BLaER1 treated with 17β-estradiol and CSF1 and Interleukin-3, amounts not matched to agents 10 nM and 100 nM (cell line): ENCODE measurements around the gene HNRNPL.
"Not testable (repeated sequence)": the region's sequence is repeated elsewhere in the genome, so short reads cannot be mapped to it uniquely, and the experiment has no call there.

Source experiments
- H3K27ac ChIP-seq, 11 experiments: shearing (Covaris generic); formaldehyde crosslinking; 2 replicates each; pipeline ENCODE4 v1.8.1; 2022
- H3K27me3 ChIP-seq, 11 experiments: shearing (Covaris generic); formaldehyde crosslinking; 2 replicates each; pipeline ENCODE4 v1.8.1; 2022
- H3K36me3 ChIP-seq, 11 experiments: shearing (Covaris generic); formaldehyde crosslinking; 2 replicates each; pipeline ENCODE4 v1.8.1; 2022
- H3K4me1 ChIP-seq, 10 experiments: shearing (Covaris generic); formaldehyde crosslinking; 2 replicates each; pipeline ENCODE4 v1.8.1; 2022
- H3K4me2 ChIP-seq, 11 experiments: shearing (Covaris generic); formaldehyde crosslinking; 2 replicates each; pipeline ENCODE4 v1.8.1; 2022
- H3K4me3 ChIP-seq, 10 experiments: shearing (Covaris generic); formaldehyde crosslinking; 2 replicates each; pipeline ENCODE4 v1.8.1; 2022
- H3K9ac ChIP-seq, 11 experiments: shearing (Covaris generic); formaldehyde crosslinking; 2 replicates each; pipeline ENCODE4 v1.8.1; 2022
- H3K9me3 ChIP-seq, 11 experiments: shearing (Covaris generic); formaldehyde crosslinking; replicated peaks in 1 of 11; 2 replicates each; pipeline ENCODE4 v1.8.1; 2022
- H4K20me1 ChIP-seq, 11 experiments: shearing (Covaris generic); formaldehyde crosslinking; 2 replicates each; pipeline ENCODE4 v1.8.1; 2022
- Cebpa-rat ChIP-seq, 11 experiments: shearing (Covaris generic); IDR thresholded peaks; 2 replicates each; pipeline ENCODE4 v1.8.1; 2022

HNRNPL gene

GRCh38 chr19:38819231-38819920, 30.4 kb downstream of the HNRNPL start:
- peaks cover 60 to 90% (median 74%) of the 10 kb centered on the region in 11 experiments for H3K36me3 ChIP-seq
- no peak overlapping the region for H3K9ac ChIP-seq
- peaks cover 0 to 4% (median 0%) of the 10 kb centered on the region in 10 experiments; a peak in 2 of 20 replicates for H3K4me1 ChIP-seq
- no peaks in the 10 kb centered on the region for H3K27me3 ChIP-seq
- H3K27ac ChIP-seq: peak overlapping the region in 1 of 11 experiments; percentile 23; a peak in 1 of 22 replicates
- H4K20me1 ChIP-seq: peaks cover 0 to 15% (median 0%) of the 10 kb centered on the region in 11 experiments; a peak in 5 of 22 replicates
- no peak overlapping the region for H3K4me2 ChIP-seq
- H3K9me3 ChIP-seq: peaks cover 7 to 23% (median 15%) of the 10 kb centered on the region in 11 experiments
- H3K4me3 ChIP-seq: no peak overlapping the region
- no peak for TF ChIP-seq Cebpa-rat (IDR thresholded peaks at IDR 0.05)

GRCh38 chr19:38817081-38817480, 32.7 kb downstream of the HNRNPL start:
- Histone ChIP-seq H4K20me1 (peaks cover 0 to 15% (median 0%) of the 10 kb centered on the region in 11 experiments; a peak in 5 of 22 replicates), H3K9ac (no peak overlapping the region), H3K4me3 (no peak overlapping the region), H3K36me3 (peaks cover 40 to 69% (median 55%) of the 10 kb centered on the region in 11 experiments), H3K4me1 (peaks cover 0 to 4% (median 0%) of the 10 kb centered on the region in 10 experiments; a peak in 2 of 20 replicates), H3K27ac (no peak overlapping the region), H3K9me3 (no peaks in the 10 kb centered on the region; a peak in 2 of 22 replicates), H3K4me2 (no peak overlapping the region), H3K27me3 (no peaks in the 10 kb centered on the region)
- TF ChIP-seq Cebpa-rat (IDR thresholded peaks at IDR 0.05): no peak

- Histone ChIP-seq H4K20me1 (peaks cover 0 to 11% (median 0%) of the 10 kb centered on the region in 11 experiments; a peak in 4 of 22 replicates), H3K27ac (no peak overlapping the region), H3K9ac (no peak overlapping the region), H3K4me2 (no peak overlapping the region), H3K4me1 (peaks cover 0 to 4% (median 0%) of the 10 kb centered on the region in 10 experiments; a peak in 2 of 20 replicates), H3K4me3 (no peak overlapping the region), H3K9me3 (no peaks in the 10 kb centered on the region), H3K36me3 (peaks cover 36 to 60% (median 49%) of the 10 kb centered on the region in 11 experiments), H3K27me3 (no peaks in the 10 kb centered on the region)
- no peak for TF ChIP-seq Cebpa-rat (IDR thresholded peaks at IDR 0.05)
These were observed 33.5 kb downstream of the HNRNPL start for GRCh38 chr19:38816131-38816750.

GRCh38 chr19:38815059-38816001, 34.5 kb downstream of the HNRNPL start:
- peaks cover 35 to 52% (median 44%) of the 10 kb centered on the region in 11 experiments for H3K36me3 ChIP-seq
- H3K9me3 ChIP-seq: no peaks in the 10 kb centered on the region
- no peak overlapping the region for H3K27ac ChIP-seq
- peaks cover 0 to 11% (median 0%) of the 10 kb centered on the region in 11 experiments; a peak in 2 of 22 replicates for H4K20me1 ChIP-seq
- no peak for TF ChIP-seq Cebpa-rat (IDR thresholded peaks at IDR 0.05)
- H3K4me2 ChIP-seq: no peak overlapping the region
- H3K9ac ChIP-seq: no peak overlapping the region
- no peak overlapping the region for H3K4me3 ChIP-seq
- H3K4me1 ChIP-seq: peaks cover 0 to 4% (median 0%) of the 10 kb centered on the region in 10 experiments; a peak in 2 of 20 replicates
- no peaks in the 10 kb centered on the region for H3K27me3 ChIP-seq

- H3K27me3 ChIP-seq, H3K9me3 ChIP-seq, H3K4me3 ChIP-seq, H3K9ac ChIP-seq, H3K27ac ChIP-seq, H3K4me2 ChIP-seq, H3K4me1 ChIP-seq: not testable (repeated sequence)
- peaks cover 34 to 41% (median 36%) of the 10 kb centered on the region in 11 experiments for H3K36me3 ChIP-seq
- peaks cover 0 to 11% (median 0%) of the 10 kb centered on the region in 11 experiments; a peak in 2 of 22 replicates for H4K20me1 ChIP-seq
These were observed 35.9 kb downstream of the HNRNPL start for GRCh38 chr19:38813932-38814331.

GRCh38 chr19:38813323-38813722, 36.5 kb downstream of the HNRNPL start:
- H3K4me1 ChIP-seq: peaks cover 0 to 5% (median 0%) of the 10 kb centered on the region in 10 experiments; a peak in 1 of 20 replicates
- H3K36me3 ChIP-seq: peaks cover 34 to 41% (median 36%) of the 10 kb centered on the region in 11 experiments
- H3K4me2 ChIP-seq: no peak overlapping the region
- peaks cover 0 to 11% (median 0%) of the 10 kb centered on the region in 11 experiments; a peak in 2 of 22 replicates for H4K20me1 ChIP-seq
- peaks cover 0 to 7% (median 0%) of the 10 kb centered on the region in 11 experiments; a peak in 4 of 22 replicates for H3K9me3 ChIP-seq
- no peak for TF ChIP-seq Cebpa-rat (IDR thresholded peaks at IDR 0.05)
- no peak overlapping the region for H3K9ac ChIP-seq
- no peaks in the 10 kb centered on the region for H3K27me3 ChIP-seq
- H3K4me3 ChIP-seq: no peak overlapping the region
- H3K27ac ChIP-seq: no peak overlapping the region

GRCh38 chr19:38812841-38813320, 36.9 kb downstream of the HNRNPL start, which contains the start of gene LGALS4:
Gene LGALS4 (minus strand): TSS chr19:38812945. CDS start chr19:38812886, 59 bp downstream.
- H3K36me3 ChIP-seq: peaks cover 30 to 37% (median 32%) of the 10 kb centered on the region in 11 experiments
- no peak within 1 kb of the TSS for H3K27ac ChIP-seq
- no peak for TF ChIP-seq Cebpa-rat (IDR thresholded peaks at IDR 0.05)
- H4K20me1 ChIP-seq: peaks cover 0 to 8% (median 0%) of the 10 kb centered on the region in 11 experiments; a peak in 2 of 22 replicates
- H3K27me3 ChIP-seq: no peaks in the 10 kb centered on the region
- H3K4me2 ChIP-seq: no peak within 1 kb of the TSS
- no peak within 1 kb of the TSS for H3K9ac ChIP-seq
- H3K4me3 ChIP-seq: no peak within 1 kb of the TSS
- peaks cover 0 to 7% (median 0%) of the 10 kb centered on the region in 10 experiments; a peak in 2 of 20 replicates for H3K4me1 ChIP-seq
- H3K9me3 ChIP-seq: peaks cover 0 to 9% (median 0%) of the 10 kb centered on the region in 11 experiments; a peak in 4 of 22 replicates
